Measurements from ENCODE around the gene STH.

The STH gene

GRCh38 chr17:45963283-45963682 lies 35.8 kb upstream of the STH start:
- H3K9me3 Mint-ChIP-seq = no peaks in the 10 kb centered on the region
- H3K27me3 Mint-ChIP-seq (ENCODE audit: low read depth) = peaks cover 25% of the 10 kb centered on the region
- no peaks in the 10 kb centered on the region for H3K36me3 Mint-ChIP-seq (ENCODE audit: low read depth)
- H3K4me1 Mint-ChIP-seq = peaks cover 6% of the 10 kb centered on the region
- no peak overlapping the region for H3K4me3 Mint-ChIP-seq
- TF ChIP-seq CTCF (IDR thresholded peaks at IDR 0.05; ENCODE audit: unreplicated experiment in 3 of 3) = no peak
- no peak overlapping the region for H3K27ac Mint-ChIP-seq

GRCh38 chr17:45963889-45964288 lies 35.2 kb upstream of the STH start:
- H3K36me3 Mint-ChIP-seq (ENCODE audit: low read depth) = no peaks in the 10 kb centered on the region
- peaks cover 25% of the 10 kb centered on the region for H3K27me3 Mint-ChIP-seq (ENCODE audit: low read depth)
- peaks cover 6% of the 10 kb centered on the region for H3K4me1 Mint-ChIP-seq
- H3K4me3 Mint-ChIP-seq = no peak overlapping the region
- no peaks in the 10 kb centered on the region for H3K9me3 Mint-ChIP-seq
- no peak for TF ChIP-seq CTCF (IDR thresholded peaks at IDR 0.05; ENCODE audit: unreplicated experiment in 3 of 3)
- H3K27ac Mint-ChIP-seq = no peak overlapping the region

GRCh38 chr17:45964634-45965033 lies 34.4 kb upstream of the STH start:
- Mint-ChIP-seq H3K4me3 (no peak overlapping the region), H3K27me3 (ENCODE audit: low read depth) (peaks cover 25% of the 10 kb centered on the region), H3K27ac (no peak overlapping the region), H3K4me1 (peaks cover 6% of the 10 kb centered on the region), H3K36me3 (ENCODE audit: low read depth) (no peaks in the 10 kb centered on the region), H3K9me3 (no peaks in the 10 kb centered on the region)
- no peak for TF ChIP-seq CTCF (IDR thresholded peaks at IDR 0.05; ENCODE audit: unreplicated experiment in 3 of 3)

GRCh38 chr17:45965812-45966211 lies 33.2 kb upstream of the STH start:
- peaks cover 22% of the 10 kb centered on the region for H3K27me3 Mint-ChIP-seq (ENCODE audit: low read depth)
- peaks cover 6% of the 10 kb centered on the region for H3K4me1 Mint-ChIP-seq
- H3K27ac Mint-ChIP-seq = no peak overlapping the region
- H3K9me3 Mint-ChIP-seq = no peaks in the 10 kb centered on the region
- no peak overlapping the region for H3K4me3 Mint-ChIP-seq
- TF ChIP-seq CTCF (IDR thresholded peaks at IDR 0.05; ENCODE audit: unreplicated experiment in 3 of 3) = no peak
- no peaks in the 10 kb centered on the region for H3K36me3 Mint-ChIP-seq (ENCODE audit: low read depth)

- no peaks in the 10 kb centered on the region for H3K9me3 Mint-ChIP-seq
- H3K4me3 Mint-ChIP-seq = no peak overlapping the region
- H3K27ac Mint-ChIP-seq = no peak overlapping the region
- no peak for TF ChIP-seq CTCF (IDR thresholded peaks at IDR 0.05; ENCODE audit: unreplicated experiment in 3 of 3)
- peaks cover 21% of the 10 kb centered on the region for H3K27me3 Mint-ChIP-seq (ENCODE audit: low read depth)
- H3K36me3 Mint-ChIP-seq (ENCODE audit: low read depth) = no peaks in the 10 kb centered on the region
- H3K4me1 Mint-ChIP-seq = peaks cover 6% of the 10 kb centered on the region
Measured at GRCh38 chr17:45966606-45967280, 32.3 kb upstream of the STH start.

- H3K4me3 Mint-ChIP-seq = no peak overlapping the region
- H3K9me3 Mint-ChIP-seq = no peaks in the 10 kb centered on the region
- no peaks in the 10 kb centered on the region for H3K36me3 Mint-ChIP-seq (ENCODE audit: low read depth)
- H3K27ac Mint-ChIP-seq = no peak overlapping the region
- peaks cover 21% of the 10 kb centered on the region for H3K27me3 Mint-ChIP-seq (ENCODE audit: low read depth)
- TF ChIP-seq CTCF (IDR thresholded peaks at IDR 0.05; ENCODE audit: unreplicated experiment in 3 of 3) = no peak
- H3K4me1 Mint-ChIP-seq = peaks cover 6% of the 10 kb centered on the region
Measured at GRCh38 chr17:45967378-45967777, 31.7 kb upstream of the STH start.
